Natural killer cell (primary cell): ENCODE results near the gene HS3ST3B1. TPM values are rescaled to one million over a fixed set of nuclear protein-coding genes. Genes with fewer than 3 reads are reported as not detected.

Source experiments
- ATAC-seq, 3 donors: fragments of 150-1000 bp in 2 of 3; fragments of 200-7000 bp in 1 of 3; cut with Tn5 transposase; 1 replicate in 1 of 3; 2 replicates in 2 of 3; pipeline ENCODE4 v1.10.0; 2021; ENCODE audit warnings: mild to moderate bottlenecking in 2 of 3, moderate library complexity in 2 of 3
- DNase-seq, 2 donors: peaks; one replicate each; pipeline versions ENCODE4 v3.0.0 to v3.0.0-alpha.2; 2013 to 2021; ENCODE audit warnings: mixed read lengths in 1 of 2
- H3K27ac ChIP-seq: one replicate; pipeline ENCODE4 v1.5.1; 2013; ENCODE audit warnings: mild to moderate bottlenecking, low read length
- H3K27me3 ChIP-seq: one replicate; pipeline ENCODE4 v1.6.1; 2013; ENCODE audit warnings: low read length; ENCODE audit not compliant: control insufficient read depth, insufficient read depth
- H3K36me3 ChIP-seq: one replicate; pipeline ENCODE4 v1.6.1; 2013; ENCODE audit warnings: low read length; ENCODE audit not compliant: control insufficient read depth, insufficient read depth
- H3K4me1 ChIP-seq: one replicate; pipeline ENCODE4 v1.6.1; 2013; ENCODE audit warnings: low read length; ENCODE audit not compliant: control insufficient read depth, insufficient read depth
- H3K4me3 ChIP-seq: one replicate; pipeline ENCODE4 v1.5.1; 2013; ENCODE audit warnings: low read length
- H3K9me3 ChIP-seq: one replicate; pipeline ENCODE4 v1.6.1; 2013; ENCODE audit warnings: low read length; ENCODE audit not compliant: control insufficient read depth, insufficient read depth
- H3K27ac Mint-ChIP-seq, 2 donors: one replicate each; pipeline ENCODE4 v1.8.0; 2022; ENCODE audit warnings: mild to moderate bottlenecking in 2 of 2, mixed read lengths in 2 of 2, moderate library complexity in 1 of 2
- H3K27me3 Mint-ChIP-seq, 2 donors: one replicate each; pipeline ENCODE4 v1.8.0; 2022; ENCODE audit warnings: low read depth in 2 of 2, mixed read lengths in 2 of 2
- H3K36me3 Mint-ChIP-seq: one replicate; pipeline ENCODE4 v1.8.0; 2022; ENCODE audit warnings: mixed read lengths
- H3K4me1 Mint-ChIP-seq, 2 donors: one replicate each; pipeline ENCODE4 v1.8.0; 2022; ENCODE audit warnings: mixed read lengths in 2 of 2
- H3K4me3 Mint-ChIP-seq: one replicate; pipeline ENCODE4 v1.8.0; 2022; ENCODE audit warnings: mild to moderate bottlenecking, moderate library complexity, mixed read lengths
- H3K9me3 Mint-ChIP-seq, 2 donors: one replicate each; pipeline ENCODE4 v1.8.0; 2022; ENCODE audit warnings: mixed read lengths in 2 of 2
- CTCF ChIP-seq: fragments of 200-600 bp; IDR thresholded peaks from one replicate; pipeline ENCODE4 v1.8.0; 2022; ENCODE audit warnings: antibody characterized with exemption
- WGBS: methylation state at CpG from one replicate; pipeline ENCODE4 v1.1.7; 2013; ENCODE audit warnings: missing lambda C conversion rate; ENCODE audit not compliant: insufficient coverage; 5-methylcytosine and 5-hydroxymethylcytosine counted together
- intact Hi-C: fragments of 100-400 bp; cut with micrococcal nuclease; formaldehyde crosslinking; loops from one replicate; pipeline ENCODE4 v1.14.2; 2022
- total RNA-seq, 4 donors: library from RNA; stranded (reverse); fragments of 120-200 nt in 1 of 4; gene quantifications; one replicate each; pipeline versions ENCODE4 v1.2.3 to v1.2.4, GENCODE V29; 2013 to 2022

HS3ST3B1 gene
- total RNA-seq, 3 donors from 2014 or later (not counting 1 experiment from before 2014, with no cell fraction given), result 14.1 to 18.6 (median 17.1) TPM

GRCh38 chr17:14355556-14355955, 54.7 kb downstream of the HS3ST3B1 start:
- H3K4me3 ChIP-seq, result no peak overlapping the region
- intact Hi-C loops, result loop anchor here (5.0 kb wide), 1 partner anchor 148 kb away; no protein-coding TSS in a partner anchor

GRCh38 chr17:14359163-14360020, 58.5 kb downstream of the HS3ST3B1 start:
- Mint-ChIP-seq H3K4me3 (peak overlapping the region; percentile 54), H3K9me3 (no peaks in the 10 kb centered on the region), H3K36me3 (no peaks in the 10 kb centered on the region), H3K27me3 (peaks cover 10 to 26% of the 10 kb centered on the region in 2 donors), H3K4me1 (peaks cover 22 to 26% of the 10 kb centered on the region in 2 donors), H3K27ac (peak overlapping the region; percentile 49 to 52)
- ATAC-seq (peak; percentile 91 to 99 (median 95)), DNase-seq (peak; percentile 72 to 75)
- H3K27me3 ChIP-seq, result peaks cover 3% of the 10 kb centered on the region
- peak; percentile 48 for TF ChIP-seq CTCF
- no peak overlapping the region for H3K27ac ChIP-seq
- H3K4me3 ChIP-seq, result no peak overlapping the region
- intact Hi-C loops, result loop anchor here (1.0 to 5.0 kb wide), 3 partner anchors 59 to 152 kb away; partner anchors contain the start of gene HS3ST3B1
- 16% methylated on average over 7 of the region's 8 CpGs for WGBS
- H3K4me1 ChIP-seq, result peaks cover 25% of the 10 kb centered on the region
- no peaks in the 10 kb centered on the region for H3K36me3 ChIP-seq
- no peaks in the 10 kb centered on the region for H3K9me3 ChIP-seq

More at GRCh38 chr17:14355556-14355955, 54.7 kb downstream of the HS3ST3B1 start:
- Histone ChIP-seq H3K27me3 (peaks cover 3% of the 10 kb centered on the region), H3K9me3 (no peaks in the 10 kb centered on the region), H3K36me3 (no peaks in the 10 kb centered on the region), H3K4me1 (peaks cover 19% of the 10 kb centered on the region), H3K27ac (no peak overlapping the region)
- no peak overlapping the region for H3K4me3 Mint-ChIP-seq
- ATAC-seq, result no peak
- H3K36me3 Mint-ChIP-seq, result no peaks in the 10 kb centered on the region
- no peak overlapping the region for H3K27ac Mint-ChIP-seq
- TF ChIP-seq CTCF, result no peak
- H3K4me1 Mint-ChIP-seq, result peaks cover 15 to 22% of the 10 kb centered on the region in 2 donors
- no peaks in the 10 kb centered on the region for H3K9me3 Mint-ChIP-seq
- no peak for DNase-seq
- peaks cover 1 to 13% of the 10 kb centered on the region in 2 donors for H3K27me3 Mint-ChIP-seq

- ATAC-seq, result no peak
- Histone ChIP-seq H3K27ac (no peak overlapping the region), H3K4me1 (peaks cover 25% of the 10 kb centered on the region), H3K27me3 (no peaks in the 10 kb centered on the region), H3K36me3 (no peaks in the 10 kb centered on the region), H3K4me3 (no peak overlapping the region), H3K9me3 (no peaks in the 10 kb centered on the region)
- peak overlapping the region in 1 of 2 donors; percentile 27 for H3K27ac Mint-ChIP-seq
- peaks cover 22 to 26% of the 10 kb centered on the region in 2 donors for H3K4me1 Mint-ChIP-seq
- H3K27me3 Mint-ChIP-seq, result peaks cover 15 to 26% of the 10 kb centered on the region in 2 donors
- TF ChIP-seq CTCF, result no peak
- no peak for DNase-seq
- 38% methylated on average over 4 of the region's 4 CpGs for WGBS
- H3K36me3 Mint-ChIP-seq, result no peaks in the 10 kb centered on the region
- no peak overlapping the region for H3K4me3 Mint-ChIP-seq
- H3K9me3 Mint-ChIP-seq, result no peaks in the 10 kb centered on the region
- intact Hi-C loops, result no loop called here
These were observed 60.0 kb downstream of the HS3ST3B1 start for GRCh38 chr17:14360856-14361255.
